Stomach (tissue), 4 donors: Measurements from ENCODE around the gene PTPRN.

Experiments
- CTCF ChIP-seq, 7 experiments: fragments of 450-650 bp in 4 of 7; fragments of 200-600 bp in 3 of 7; sonication (generic) in 3 of 7; IDR thresholded peaks; one replicate each; pipeline ENCODE4 v1.5.1; 2016 to 2019; ENCODE audit warnings: antibody characterized with exemption in 7 of 7, control low read depth in 2 of 7, mild to moderate bottlenecking in 1 of 7
- POLR2AphosphoS5 ChIP-seq, 3 donors: sonication (generic); formaldehyde crosslinking; IDR thresholded peaks; one replicate each; pipeline ENCODE4 v1.6.1; 2016; ENCODE audit warnings: antibody characterized with exemption in 3 of 3

- TF ChIP-seq CTCF (IDR thresholded peaks at IDR 0.05): no peak
- TF ChIP-seq POLR2AphosphoS5 (IDR thresholded peaks at IDR 0.05): no peak
These were observed 27.6 kb downstream of the PTPRN start for GRCh38 chr2:219281588-219281987.
